Activated CD8-positive, alpha-beta memory T cell treated with anti-CD3 and anti-CD28 coated beads for 48 hours (primary cell): ENCODE results near the gene TRAPPC2L.
"Not testable (repeated sequence)": the region's sequence is repeated elsewhere in the genome, so short reads cannot be mapped to it uniquely, and the experiment has no call there.

Source experiments
- DNase-seq, 3 experiments: peaks; one replicate each; pipeline ENCODE4 v3.0.0-alpha.2; 2020; ENCODE audit warnings: low read depth in 2 of 3, low spot score in 2 of 3

The TRAPPC2L gene

GRCh38 chr16:88888057-88888456 is 31.1 kb downstream of the TRAPPC2L start:
- no peak for DNase-seq

- no peak for DNase-seq
Measured at GRCh38 chr16:88888461-88889387, 31.8 kb downstream of the TRAPPC2L start.

- DNase-seq = not testable (repeated sequence)
Measured at GRCh38 chr16:88889702-88890352, 32.9 kb downstream of the TRAPPC2L start.

GRCh38 chr16:88891083-88891482 is 34.2 kb downstream of the TRAPPC2L start:
- no peak for DNase-seq

GRCh38 chr16:88892065-88892464 is 35.1 kb downstream of the TRAPPC2L start:
- DNase-seq = no peak

- DNase-seq = no peak
Measured at GRCh38 chr16:88893127-88893968, 36.4 kb downstream of the TRAPPC2L start.

GRCh38 chr16:88894266-88894665 is 37.3 kb downstream of the TRAPPC2L start:
- DNase-seq = not testable (repeated sequence)

GRCh38 chr16:88894681-88895300 is 37.9 kb downstream of the TRAPPC2L start:
- DNase-seq = no peak

GRCh38 chr16:88895335-88895734 is 38.4 kb downstream of the TRAPPC2L start:
- no peak for DNase-seq

GRCh38 chr16:88896238-88897070 is 39.5 kb downstream of the TRAPPC2L start:
- DNase-seq = no peak

GRCh38 chr16:88897696-88898425 is 40.9 kb downstream of the TRAPPC2L start:
- no peak for DNase-seq

GRCh38 chr16:88899901-88900661 is 43.2 kb downstream of the TRAPPC2L start:
- DNase-seq = no peak

- DNase-seq = no peak
Measured at GRCh38 chr16:88900662-88901052, 43.7 kb downstream of the TRAPPC2L start.

GRCh38 chr16:88901718-88902337 is 44.9 kb downstream of the TRAPPC2L start:
- no peak for DNase-seq

GRCh38 chr16:88902744-88903143 is 45.8 kb downstream of the TRAPPC2L start:
- no peak for DNase-seq

GRCh38 chr16:88903267-88903666 is 46.3 kb downstream of the TRAPPC2L start:
- DNase-seq = no peak

GRCh38 chr16:88904676-88905365 is 47.9 kb downstream of the TRAPPC2L start:
- no peak for DNase-seq

GRCh38 chr16:88905563-88905962 is 48.6 kb downstream of the TRAPPC2L start:
- DNase-seq = peak in 1 of 3 experiments; percentile 10
